ENCODE measurements around the gene ZNF180. TPM values are rescaled to one million over a fixed set of nuclear protein-coding genes. Genes with fewer than 3 reads are reported as not detected.

ZNF180 gene
- total and polyA plus RNA-seq, 2 experiments from 2014 or later, result 6.9 to 10.5 TPM

DNA sequence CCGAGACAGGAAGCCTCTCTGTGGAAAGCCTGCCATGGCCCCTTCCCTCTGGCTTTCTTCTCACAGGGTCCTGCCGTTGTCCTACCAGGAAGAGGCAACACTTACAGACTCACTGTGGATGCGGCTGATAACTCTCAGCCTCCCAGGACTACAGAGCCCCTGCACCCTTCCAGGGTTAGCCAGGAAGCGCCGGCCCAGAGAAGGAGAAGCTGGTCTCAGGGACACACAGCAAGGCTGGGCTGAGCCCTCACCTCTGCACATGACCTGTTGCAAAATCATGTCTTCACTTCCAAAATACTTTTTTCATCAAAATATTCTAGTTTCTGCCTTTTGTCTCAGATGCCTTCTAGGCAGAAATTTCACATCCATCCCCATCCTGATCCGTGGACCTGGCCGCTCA lies 27.2 kb upstream of the ZNF180 start (continued):
- TF ChIP-seq, protein P1, sequence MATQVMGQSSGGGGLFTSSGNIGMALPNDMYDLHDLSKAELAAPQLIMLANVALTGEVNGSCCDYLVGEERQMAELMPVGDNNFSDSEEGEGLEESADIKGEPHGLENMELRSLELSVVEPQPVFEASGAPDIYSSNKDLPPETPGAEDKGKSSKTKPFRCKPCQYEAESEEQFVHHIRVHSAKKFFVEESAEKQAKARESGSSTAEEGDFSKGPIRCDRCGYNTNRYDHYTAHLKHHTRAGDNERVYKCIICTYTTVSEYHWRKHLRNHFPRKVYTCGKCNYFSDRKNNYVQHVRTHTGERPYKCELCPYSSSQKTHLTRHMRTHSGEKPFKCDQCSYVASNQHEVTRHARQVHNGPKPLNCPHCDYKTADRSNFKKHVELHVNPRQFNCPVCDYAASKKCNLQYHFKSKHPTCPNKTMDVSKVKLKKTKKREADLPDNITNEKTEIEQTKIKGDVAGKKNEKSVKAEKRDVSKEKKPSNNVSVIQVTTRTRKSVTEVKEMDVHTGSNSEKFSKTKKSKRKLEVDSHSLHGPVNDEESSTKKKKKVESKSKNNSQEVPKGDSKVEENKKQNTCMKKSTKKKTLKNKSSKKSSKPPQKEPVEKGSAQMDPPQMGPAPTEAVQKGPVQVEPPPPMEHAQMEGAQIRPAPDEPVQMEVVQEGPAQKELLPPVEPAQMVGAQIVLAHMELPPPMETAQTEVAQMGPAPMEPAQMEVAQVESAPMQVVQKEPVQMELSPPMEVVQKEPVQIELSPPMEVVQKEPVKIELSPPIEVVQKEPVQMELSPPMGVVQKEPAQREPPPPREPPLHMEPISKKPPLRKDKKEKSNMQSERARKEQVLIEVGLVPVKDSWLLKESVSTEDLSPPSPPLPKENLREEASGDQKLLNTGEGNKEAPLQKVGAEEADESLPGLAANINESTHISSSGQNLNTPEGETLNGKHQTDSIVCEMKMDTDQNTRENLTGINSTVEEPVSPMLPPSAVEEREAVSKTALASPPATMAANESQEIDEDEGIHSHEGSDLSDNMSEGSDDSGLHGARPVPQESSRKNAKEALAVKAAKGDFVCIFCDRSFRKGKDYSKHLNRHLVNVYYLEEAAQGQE (IDR thresholded peaks at IDR 0.05; ENCODE audit: unreplicated experiment), result no peak
- TF ChIP-seq POLR2AphosphoS5 (IDR thresholded peaks at IDR 0.05; ENCODE audit: low read depth) (no peak), STAT1 (IDR thresholded peaks at IDR 0.05; ENCODE audit: unreplicated experiment) (no peak), JUNB (IDR thresholded peaks at IDR 0.05; ENCODE audit: unreplicated experiment) (no peak), CREB1 (CRISPR knock-in tag; IDR thresholded peaks at IDR 0.05; ENCODE audit: low read depth) (no peak), ZNF114 (CRISPR knock-in tag; IDR thresholded peaks at IDR 0.05) (no peak), ETS1 (IDR thresholded peaks at IDR 0.05) (no peak), EZH2 (IDR thresholded peaks at IDR 0.05; ENCODE audit: low read depth, unreplicated experiment) (no peak)
- TF ChIP-seq, protein P2, sequence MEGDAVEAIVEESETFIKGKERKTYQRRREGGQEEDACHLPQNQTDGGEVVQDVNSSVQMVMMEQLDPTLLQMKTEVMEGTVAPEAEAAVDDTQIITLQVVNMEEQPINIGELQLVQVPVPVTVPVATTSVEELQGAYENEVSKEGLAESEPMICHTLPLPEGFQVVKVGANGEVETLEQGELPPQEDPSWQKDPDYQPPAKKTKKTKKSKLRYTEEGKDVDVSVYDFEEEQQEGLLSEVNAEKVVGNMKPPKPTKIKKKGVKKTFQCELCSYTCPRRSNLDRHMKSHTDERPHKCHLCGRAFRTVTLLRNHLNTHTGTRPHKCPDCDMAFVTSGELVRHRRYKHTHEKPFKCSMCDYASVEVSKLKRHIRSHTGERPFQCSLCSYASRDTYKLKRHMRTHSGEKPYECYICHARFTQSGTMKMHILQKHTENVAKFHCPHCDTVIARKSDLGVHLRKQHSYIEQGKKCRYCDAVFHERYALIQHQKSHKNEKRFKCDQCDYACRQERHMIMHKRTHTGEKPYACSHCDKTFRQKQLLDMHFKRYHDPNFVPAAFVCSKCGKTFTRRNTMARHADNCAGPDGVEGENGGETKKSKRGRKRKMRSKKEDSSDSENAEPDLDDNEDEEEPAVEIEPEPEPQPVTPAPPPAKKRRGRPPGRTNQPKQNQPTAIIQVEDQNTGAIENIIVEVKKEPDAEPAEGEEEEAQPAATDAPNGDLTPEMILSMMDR (conservative IDR thresholded peaks at IDR 0.05; ENCODE audit: low read depth in 2 of 2), result no peak

- Mint-ChIP-seq H3K4me1 (no peaks in the 10 kb centered on the region), H3K27ac (no peak overlapping the region), H3K4me3 (no peak overlapping the region), H3K27me3 (ENCODE audit: insufficient read depth, low read depth, poor library complexity) (peaks cover 12% of the 10 kb centered on the region), H3K36me3 (ENCODE audit: low read depth) (peaks cover 34% of the 10 kb centered on the region), H3K9me3 (peaks cover 85% of the 10 kb centered on the region)
- no peaks in the 10 kb centered on the region for H3K36me3 ChIP-seq (ENCODE audit: insufficient read depth)
- DNase-seq (ENCODE audit: low spot score) (peak; percentile 35), ATAC-seq (no peak)
- no peaks in the 10 kb centered on the region for H3K79me2 ChIP-seq (replicated peaks; ENCODE audit: insufficient read depth)
- H3K9me2 ChIP-seq (ENCODE audit: insufficient read depth), result 0 out of 2 replicates have a peak, but pooled peaks cover 2% of the 10 kb centered on the region
- H3K4me1 ChIP-seq (ENCODE audit: insufficient read depth), result no peaks in the 10 kb centered on the region
- TF ChIP-seq, protein P2 (conservative IDR thresholded peaks at IDR 0.05; ENCODE audit: low read depth in 2 of 2), result peak; percentile 35; a peak in 3 of 4 replicates
- TF ChIP-seq ETS1 (IDR thresholded peaks at IDR 0.05), result no peak
- no peak overlapping the region for H3K4me2 ChIP-seq
- no peaks in the 10 kb centered on the region for H3F3A ChIP-seq (replicated peaks; ENCODE audit: low read depth)
- H3K4me3 ChIP-seq, result no peak overlapping the region
- H2AFZ ChIP-seq, result no peak overlapping the region
- H3K27me3 ChIP-seq (ENCODE audit: insufficient read depth), result no peaks in the 10 kb centered on the region
- no peaks in the 10 kb centered on the region for H4K20me1 ChIP-seq (replicated peaks; ENCODE audit: insufficient read depth)
- H3K27ac ChIP-seq (ENCODE audit: low read depth), result no peak overlapping the region
Measured at GRCh38 chr19:44525721-44526430, 25.6 kb upstream of the ZNF180 start.

Data from GM23338 (cell line).